ENCODE data around the gene C3orf80. TPM values are rescaled to one million over a fixed set of nuclear protein-coding genes. Genes with fewer than 3 reads are reported as not detected.
"Not testable (repeated sequence)": the region's sequence is repeated elsewhere in the genome, so short reads cannot be mapped to it uniquely, and the experiment has no call there.

Gene C3orf80
- total RNA-seq, 2 experiments from 2014 or later, result 0.09 to 0.13 TPM

- TF ChIP-seq CTCF (IDR thresholded peaks at IDR 0.05), result no peak
- Mint-ChIP-seq H3K27ac (no peak overlapping the region), H3K9me3 (no peaks in the 10 kb centered on the region), H3K36me3 (ENCODE audit: low read depth) (no peaks in the 10 kb centered on the region), H3K4me3 (no peak overlapping the region), H3K27me3 (peaks cover 55% of the 10 kb centered on the region), H3K4me1 (ENCODE audit: low read depth) (peaks cover 10% of the 10 kb centered on the region)
- ChIA-PET CTCF (no interaction called here), POLR2A (interaction anchor here (1.2 kb wide), 1 partner anchor 13 kb away, joined by 3 read pairs; no protein-coding TSS in a partner anchor)
- intact Hi-C loops (cut with micrococcal nuclease), result no loop called here
- ATAC-seq, result no peak
- no peak for DNase-seq
Measured at GRCh38 chr3:160224256-160224655, 966 bp upstream of the C3orf80 start.

DNA sequence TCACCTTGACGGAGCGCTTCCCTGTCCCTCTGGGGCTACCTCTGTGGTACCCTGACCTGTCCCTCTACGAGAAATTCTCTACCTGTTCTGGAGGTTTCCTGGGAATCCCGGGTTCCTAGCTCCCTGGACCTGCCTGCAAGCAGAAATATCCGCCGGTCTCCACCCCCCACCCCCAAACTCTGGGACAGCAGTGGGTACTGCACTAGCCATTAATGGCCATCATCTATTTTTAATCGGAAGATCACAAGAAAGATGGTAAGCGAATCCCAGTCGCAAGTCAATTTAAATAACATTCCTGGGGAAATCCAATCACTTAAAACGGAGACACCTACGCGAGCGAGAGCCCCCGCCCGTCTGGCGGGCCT is 429 bp upstream of the C3orf80 start:
- Mint-ChIP-seq H3K27ac (no peak overlapping the region), H3K36me3 (ENCODE audit: low read depth) (no peaks in the 10 kb centered on the region), H3K4me3 (peak overlapping the region; percentile 63), H3K9me3 (no peaks in the 10 kb centered on the region), H3K4me1 (ENCODE audit: low read depth) (peaks cover 10% of the 10 kb centered on the region), H3K27me3 (peaks cover 55% of the 10 kb centered on the region)
- TF ChIP-seq CTCF (IDR thresholded peaks at IDR 0.05), result no peak
- no peak for ATAC-seq
- CTCF ChIA-PET, result interaction anchor here (1.1 to 2.6 kb wide), 3 partner anchors 24 to 239 kb away, joined by 3 to 9 read pairs (median 5); no protein-coding TSS in a partner anchor
- POLR2A ChIA-PET, result no interaction called here
- intact Hi-C loops (cut with micrococcal nuclease), result no loop called here
- DNase-seq, result no peak

DNA sequence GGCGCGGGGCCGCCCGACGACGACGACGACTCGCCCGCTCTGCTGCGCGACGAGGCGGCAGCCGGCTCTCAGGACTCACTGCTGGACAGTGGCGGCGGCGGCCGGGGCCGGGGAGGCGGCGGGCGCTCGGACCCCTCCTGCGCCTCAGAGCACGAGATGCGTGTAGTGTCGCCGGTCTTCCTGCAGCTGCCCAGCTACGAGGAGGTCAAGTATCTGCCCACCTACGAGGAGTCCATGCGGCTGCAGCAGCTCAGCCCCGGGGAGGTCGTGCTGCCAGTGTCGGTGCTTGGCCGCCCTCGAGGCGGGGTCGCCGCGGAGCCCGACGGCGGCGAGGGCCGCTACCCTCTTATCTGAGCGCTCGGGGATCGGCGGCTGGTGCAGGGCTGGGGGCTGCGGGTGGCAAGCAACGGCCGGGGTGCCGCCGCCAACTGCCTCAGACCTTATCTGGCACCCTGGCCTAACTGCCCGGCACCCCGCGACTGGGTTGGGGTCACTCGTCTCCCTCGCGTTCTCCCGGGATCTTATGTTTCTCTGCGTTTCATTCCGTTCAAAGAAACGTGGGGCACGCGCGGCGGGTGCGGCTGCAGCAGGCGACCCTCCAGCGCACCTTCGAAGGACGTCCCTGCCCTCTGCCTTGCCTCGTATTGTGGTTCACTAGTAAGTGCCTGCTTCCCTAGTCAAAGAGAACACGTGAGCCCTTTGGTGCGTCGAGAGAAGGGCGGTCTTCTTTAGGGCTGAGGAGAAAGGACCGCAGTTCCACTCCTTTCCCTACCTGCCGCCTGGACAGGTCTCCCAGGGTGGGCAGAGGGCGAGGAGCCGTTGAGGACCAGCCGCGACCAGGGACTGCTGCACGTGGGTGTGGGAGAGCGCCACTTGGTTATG is 1.0 kb downstream of the C3orf80 start:
- H3K27ac Mint-ChIP-seq, result no peak overlapping the region
- H3K27me3 Mint-ChIP-seq, result peaks cover 52% of the 10 kb centered on the region
- no peaks in the 10 kb centered on the region for H3K36me3 Mint-ChIP-seq (ENCODE audit: low read depth)
- no peak for ATAC-seq
- no peak for TF ChIP-seq CTCF (IDR thresholded peaks at IDR 0.05)
- CTCF ChIA-PET, result interaction anchor here (0.8 to 2.6 kb wide), 4 partner anchors 10 to 240 kb away, joined by 3 to 9 read pairs (median 4); no protein-coding TSS in a partner anchor
- H3K9me3 Mint-ChIP-seq, result no peaks in the 10 kb centered on the region
- intact Hi-C loops (cut with micrococcal nuclease), result no loop called here
- peaks cover 10% of the 10 kb centered on the region for H3K4me1 Mint-ChIP-seq (ENCODE audit: low read depth)
- DNase-seq, result peak; percentile 6
- POLR2A ChIA-PET, result no interaction called here
- peak overlapping the region; percentile 39 for H3K4me3 Mint-ChIP-seq

DNA sequence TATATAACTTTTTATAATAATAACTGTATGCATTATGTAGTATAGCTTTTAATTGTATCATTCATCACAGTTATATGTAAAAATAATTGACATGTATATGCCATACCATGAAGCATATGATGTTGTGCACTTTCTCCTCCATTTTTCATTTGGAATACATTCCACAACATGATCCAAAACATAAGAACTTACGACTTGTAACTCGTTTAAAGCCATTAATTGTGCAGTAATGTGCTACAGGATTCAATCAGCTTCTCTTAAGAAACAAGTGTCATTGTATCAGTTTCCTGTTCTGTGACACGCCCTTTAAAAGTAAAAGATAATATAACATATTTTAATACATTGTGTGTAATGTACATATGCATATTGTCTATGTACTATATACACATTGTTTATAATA is 2.2 kb downstream of the C3orf80 start:
- CTCF ChIA-PET, result interaction anchor here (2.6 kb wide), 1 partner anchor 64 kb away, joined by 9 read pairs; no protein-coding TSS in a partner anchor
- H3K27me3 Mint-ChIP-seq, result peaks cover 48% of the 10 kb centered on the region
- TF ChIP-seq CTCF (IDR thresholded peaks at IDR 0.05), result no peak
- no peaks in the 10 kb centered on the region for H3K36me3 Mint-ChIP-seq (ENCODE audit: low read depth)
- POLR2A ChIA-PET, result no interaction called here
- no peak overlapping the region for H3K4me3 Mint-ChIP-seq
- ATAC-seq (no peak), DNase-seq (no peak)
- H3K27ac Mint-ChIP-seq, result no peak overlapping the region
- H3K4me1 Mint-ChIP-seq (ENCODE audit: low read depth), result peaks cover 10% of the 10 kb centered on the region
- intact Hi-C loops (cut with micrococcal nuclease), result no loop called here
- no peaks in the 10 kb centered on the region for H3K9me3 Mint-ChIP-seq

GRCh38 chr3:160232014-160232413 is 6.8 kb downstream of the C3orf80 start:
- H3K36me3 Mint-ChIP-seq (ENCODE audit: low read depth), result no peaks in the 10 kb centered on the region
- intact Hi-C loops (cut with micrococcal nuclease), result no loop called here
- H3K4me3 Mint-ChIP-seq, result no peak overlapping the region
- no peaks in the 10 kb centered on the region for H3K9me3 Mint-ChIP-seq
- no peaks in the 10 kb centered on the region for H3K4me1 Mint-ChIP-seq (ENCODE audit: low read depth)
- CTCF ChIA-PET, result no interaction called here
- H3K27me3 Mint-ChIP-seq, result peaks cover 26% of the 10 kb centered on the region
- TF ChIP-seq CTCF (IDR thresholded peaks at IDR 0.05), result no peak
- POLR2A ChIA-PET, result no interaction called here
- ATAC-seq (no peak), DNase-seq (no peak)
- no peak overlapping the region for H3K27ac Mint-ChIP-seq

- H3K4me1 Mint-ChIP-seq (ENCODE audit: low read depth); DNase-seq; H3K27ac Mint-ChIP-seq; H3K9me3 Mint-ChIP-seq; H3K36me3 Mint-ChIP-seq (ENCODE audit: low read depth); CTCF ChIA-PET; intact Hi-C loops (cut with micrococcal nuclease); ATAC-seq; H3K4me3 Mint-ChIP-seq; POLR2A ChIA-PET: not testable (repeated sequence)
- peaks cover 20% of the 10 kb centered on the region for H3K27me3 Mint-ChIP-seq
Measured at GRCh38 chr3:160240719-160241118, 15.5 kb downstream of the C3orf80 start.
